ENCODE measurements around the gene MYT1.

GRCh38 chr20:64129146-64129782, 35.0 kb upstream of the MYT1 start:
- TF ChIP-seq POLR2A (IDR thresholded peaks at IDR 0.05; ENCODE audit: low read depth, low read length) (no peak), POLR2AphosphoS5 (IDR thresholded peaks at IDR 0.05; ENCODE audit: low read depth, low read length) (no peak), TAF1 (IDR thresholded peaks at IDR 0.05; ENCODE audit: borderline replicate concordance, low read depth, low read length) (no peak)
